Stimulated activated CD4-positive, alpha-beta T cell treated with anti-CD3 and anti-CD28 coated beads, Interleukin-4, amount 100 ng/mL, for 48 hours (primary cell): ENCODE results near the gene C5orf46.
"Not testable (repeated sequence)": the region's sequence is repeated elsewhere in the genome, so short reads cannot be mapped to it uniquely, and the experiment has no call there.

Experiments
- DNase-seq, 2 donors: peaks; one replicate each; pipeline ENCODE4 v3.0.0-alpha.2; 2020; ENCODE audit warnings: low read depth in 2 of 2

C5orf46 gene

GRCh38 chr5:147893820-147894219 lies 12.5 kb downstream of the C5orf46 start:
- DNase-seq, result no peak

GRCh38 chr5:147892696-147893296 lies 13.5 kb downstream of the C5orf46 start:
- no peak for DNase-seq

- no peak for DNase-seq
Observed at GRCh38 chr5:147887930-147888329, 18.4 kb downstream of the C5orf46 start.

- no peak for DNase-seq
Observed at GRCh38 chr5:147887026-147887627, 19.2 kb downstream of the C5orf46 start.

GRCh38 chr5:147882586-147883313 lies 23.6 kb downstream of the C5orf46 start:
- no peak for DNase-seq

GRCh38 chr5:147880487-147880886 lies 25.9 kb downstream of the C5orf46 start:
- no peak for DNase-seq

GRCh38 chr5:147879784-147880183 lies 26.6 kb downstream of the C5orf46 start:
- no peak for DNase-seq

GRCh38 chr5:147878066-147878759 lies 28.1 kb downstream of the C5orf46 start, which contains the start of gene SCGB3A2:
Gene SCGB3A2, plus strand, starts transcription at chr5:147878711. Its CDS starts 93 bp downstream, at chr5:147878804.
- no peak for DNase-seq

GRCh38 chr5:147876626-147877025 lies 29.7 kb downstream of the C5orf46 start:
- no peak for DNase-seq

- no peak for DNase-seq
Observed at GRCh38 chr5:147876141-147876540, 30.2 kb downstream of the C5orf46 start.

- no peak for DNase-seq
Observed at GRCh38 chr5:147874910-147875367, 31.4 kb downstream of the C5orf46 start.

GRCh38 chr5:147874118-147874875 lies 32.0 kb downstream of the C5orf46 start:
- not testable (repeated sequence) for DNase-seq

- not testable (repeated sequence) for DNase-seq
Observed at GRCh38 chr5:147872744-147873435, 33.4 kb downstream of the C5orf46 start.

- DNase-seq, result not testable (repeated sequence)
Observed at GRCh38 chr5:147871980-147872549, 34.3 kb downstream of the C5orf46 start.

- DNase-seq, result not testable (repeated sequence)
Observed at GRCh38 chr5:147869892-147870291, 36.4 kb downstream of the C5orf46 start.

GRCh38 chr5:147869112-147869511 lies 37.2 kb downstream of the C5orf46 start:
- no peak for DNase-seq

- no peak for DNase-seq
Observed at GRCh38 chr5:147863454-147864158, 42.7 kb downstream of the C5orf46 start.

GRCh38 chr5:147860641-147861025 lies 45.7 kb downstream of the C5orf46 start:
- no peak for DNase-seq

GRCh38 chr5:147859962-147860640 lies 46.2 kb downstream of the C5orf46 start:
- no peak for DNase-seq
